Non-pigmented ciliary epithelial cell (primary cell): ENCODE measurements around the gene PFKFB4.

Source experiments
- DNase-seq: peaks from one replicate; pipeline ENCODE4 v3.0.0-alpha.2; 2010; ENCODE audit warnings: low read depth

Gene PFKFB4

GRCh38 chr3:48556796-48557626, at the start of gene PFKFB4:
PFKFB4 (minus strand) TSS chr3:48556803; CDS start chr3:48556777, 26 bp downstream.
- peak; percentile 97 for DNase-seq

- no peak for DNase-seq
Observed at GRCh38 chr3:48601622-48601994, 45.0 kb upstream of the PFKFB4 start.

GRCh38 chr3:48600711-48601621, 44.4 kb upstream of the PFKFB4 start:
- DNase-seq, result no peak

GRCh38 chr3:48599509-48600285, 43.1 kb upstream of the PFKFB4 start:
- DNase-seq, result no peak

GRCh38 chr3:48599077-48599501, 42.5 kb upstream of the PFKFB4 start:
- no peak for DNase-seq

- DNase-seq, result peak; percentile 67
Observed at GRCh38 chr3:48598323-48599076, 41.9 kb upstream of the PFKFB4 start.

GRCh38 chr3:48597408-48597800, 40.8 kb upstream of the PFKFB4 start:
- DNase-seq, result no peak

- no peak for DNase-seq
Observed at GRCh38 chr3:48596676-48597407, 40.2 kb upstream of the PFKFB4 start.

- DNase-seq, result no peak
Observed at GRCh38 chr3:48596157-48596556, 39.6 kb upstream of the PFKFB4 start.

- DNase-seq, result peak; percentile 79
Observed at GRCh38 chr3:48595526-48596121, 39.0 kb upstream of the PFKFB4 start.

- no peak for DNase-seq
Observed at GRCh38 chr3:48595075-48595525, 38.5 kb upstream of the PFKFB4 start, which contains the start of gene COL7A1. COL7A1 (minus strand) TSS chr3:48595329; CDS start chr3:48595159, 170 bp downstream.

- DNase-seq, result no peak
Observed at GRCh38 chr3:48594417-48595049, 37.9 kb upstream of the PFKFB4 start.

GRCh38 chr3:48593337-48593736, 36.7 kb upstream of the PFKFB4 start:
- DNase-seq, result no peak

GRCh38 chr3:48592519-48593087, 36.0 kb upstream of the PFKFB4 start:
- DNase-seq, result no peak

GRCh38 chr3:48591886-48592518, 35.4 kb upstream of the PFKFB4 start:
- no peak for DNase-seq

- DNase-seq, result no peak
Observed at GRCh38 chr3:48591436-48591835, 34.8 kb upstream of the PFKFB4 start.

GRCh38 chr3:48588230-48588629, 31.6 kb upstream of the PFKFB4 start:
- no peak for DNase-seq

- DNase-seq, result no peak
Observed at GRCh38 chr3:48587686-48588085, 31.1 kb upstream of the PFKFB4 start.

GRCh38 chr3:48585411-48585810, 28.8 kb upstream of the PFKFB4 start:
- no peak for DNase-seq
